SK-N-SH (cell line): Measurements from ENCODE around the gene FAM83E. TPM values are rescaled to one million over a fixed set of nuclear protein-coding genes. Genes with fewer than 3 reads are reported as not detected.

Experiments used
- CTCF ChIA-PET: fragments of 300-600, 350-600 bp; formaldehyde crosslinking; extraction: SDS; loops from one replicate; lab custom pipeline; 2021; lab: Yijun Ruan, JAX
- POLR2A ChIA-PET: fragments of 350-600 bp; sonication (Branson Sonifier 250); formaldehyde crosslinking; extraction: SDS; loops from one replicate; lab custom pipeline; 2020; ENCODE audit warnings: antibody characterized with exemption, inconsistent platforms; lab: Yijun Ruan, JAX
- DNase-seq: peaks from one replicate; pipeline ENCODE4 v3.0.0; 2012
- H2AFZ ChIP-seq: fragments of 200-600 bp; sonication (generic); 2 replicates; pipeline ENCODE4 v1.8.1; 2016; ENCODE audit warnings: antibody characterized with exemption, mild to moderate bottlenecking, low read depth
- H3F3A ChIP-seq: fragments of 200-600 bp; sonication (generic); replicated peaks from 2 replicates; pipeline ENCODE3; 2016; ENCODE audit warnings: antibody characterized with exemption, mild to moderate bottlenecking; ENCODE audit not compliant: insufficient read depth
- H3K27ac ChIP-seq, 2 experiments: fragments of 200-500 bp in 1 of 2; fragments of 200-600 bp in 1 of 2; sonication (Bioruptor generic) in 1 of 2; sonication (generic), shearing (Covaris generic) in 1 of 2; 2 replicates each; pipeline versions ENCODE4 v1.5.1 to v1.6.1; 2014 to 2016; ENCODE audit warnings: low read depth in 2 of 2, inconsistent platforms in 1 of 2, low read length in 1 of 2, mild to moderate bottlenecking in 1 of 2, mixed read lengths in 1 of 2
- H3K27me3 ChIP-seq: fragments of 200-600 bp; sonication (generic), shearing (Covaris generic); 2 replicates; pipeline ENCODE4 v1.6.1; 2016; ENCODE audit warnings: mixed run types; ENCODE audit not compliant: insufficient read depth
- H3K36me3 ChIP-seq, 2 experiments: fragments of 200-500 bp in 1 of 2; fragments of 200-600 bp in 1 of 2; sonication (Bioruptor generic) in 1 of 2; sonication (generic) in 1 of 2; replicated peaks in 1 of 2; 2 replicates each; pipeline versions ENCODE3 to v1.5.1; 2014 to 2016; ENCODE audit warnings: low read length in 1 of 2, mild to moderate bottlenecking in 1 of 2; ENCODE audit not compliant: insufficient read depth in 2 of 2, control insufficient read depth in 1 of 2
- H3K4me1 ChIP-seq, 2 experiments: fragments of 200-500 bp in 1 of 2; fragments of 200-600 bp in 1 of 2; sonication (Bioruptor generic) in 1 of 2; sonication (generic), shearing (Covaris generic) in 1 of 2; 2 replicates each; pipeline versions ENCODE4 v1.5.1 to v1.6.1; 2014 to 2016; ENCODE audit warnings: low read depth in 1 of 2, low read length in 1 of 2, mixed run types in 1 of 2; ENCODE audit not compliant: insufficient read depth in 2 of 2, control insufficient read depth in 1 of 2
- H3K4me2 ChIP-seq: fragments of 200-600 bp; sonication (generic), shearing (Covaris generic); 2 replicates; pipeline ENCODE4 v1.6.1; 2017; ENCODE audit warnings: mixed run types
- H3K4me3 ChIP-seq, 2 experiments: fragments of 200-500 bp in 1 of 2; fragments of 200-600 bp in 1 of 2; sonication (Bioruptor generic) in 1 of 2; sonication (generic), shearing (Covaris generic) in 1 of 2; 2 replicates each; pipeline versions ENCODE4 v1.5.1 to v1.8.1; 2014 to 2016; ENCODE audit warnings: low read depth in 2 of 2, inconsistent platforms in 1 of 2, low read length in 1 of 2, mild to moderate bottlenecking in 1 of 2, mixed read lengths in 1 of 2, moderate library complexity in 1 of 2
- H3K79me2 ChIP-seq: fragments of 200-600 bp; sonication (generic); 2 replicates; pipeline ENCODE4 v1.8.1; 2017; ENCODE audit warnings: mild to moderate bottlenecking; ENCODE audit not compliant: insufficient read depth
- H3K9ac ChIP-seq: fragments of 200-600 bp; sonication (generic); 2 replicates; pipeline ENCODE4 v1.6.1; 2017; ENCODE audit warnings: mixed run types
- H3K9me2 ChIP-seq: fragments of 200-600 bp; sonication (generic); 2 replicates; pipeline ENCODE4 v1.6.1; 2017; ENCODE audit warnings: mixed run types
- H3K9me3 ChIP-seq: fragments of 200-600 bp; sonication (generic); 2 replicates; pipeline ENCODE4 v1.6.1; 2017; ENCODE audit warnings: mixed run types, mild to moderate bottlenecking, moderate library complexity
- H4K20me1 ChIP-seq: fragments of 200-600 bp; sonication (generic); 2 replicates; pipeline ENCODE4 v1.6.1; 2017; ENCODE audit warnings: mild to moderate bottlenecking, mixed run types; ENCODE audit not compliant: insufficient read depth
- EP300 ChIP-seq, 2 experiments: IDR thresholded peaks; 2 replicates each; pipeline versions ENCODE4 v1.4.0 to v1.6.1; 2012; ENCODE audit warnings: borderline replicate concordance in 1 of 2, low read depth in 1 of 2, low read length in 1 of 2
- IRF3 ChIP-seq: fragments of 150-350 bp; IDR thresholded peaks from 2 replicates; pipeline ENCODE4 v1.6.1; 2016; ENCODE audit warnings: mild to moderate bottlenecking, low read depth, low read length
- JUND ChIP-seq: IDR thresholded peaks from 2 replicates; pipeline ENCODE4 v1.4.0; 2012
- NFIC ChIP-seq: IDR thresholded peaks from 2 replicates; pipeline ENCODE4 v1.4.0; 2012; ENCODE audit warnings: borderline replicate concordance
- PBX3 ChIP-seq: IDR thresholded peaks from 2 replicates; pipeline ENCODE4; 2012
- RCOR1 ChIP-seq: fragments of 150-350 bp; IDR thresholded peaks from 2 replicates; pipeline ENCODE4 v1.6.1; 2017; ENCODE audit warnings: antibody characterized with exemption, low read length
- REST ChIP-seq: IDR thresholded peaks from 2 replicates; pipeline ENCODE4 v1.6.1; 2012; ENCODE audit warnings: mild to moderate bottlenecking, low read depth, low read length, moderate library complexity
- SIN3A ChIP-seq: IDR thresholded peaks from 2 replicates; pipeline ENCODE4 v1.6.1; 2012; ENCODE audit warnings: low read depth, mild to moderate bottlenecking, low read length, moderate library complexity, borderline replicate concordance
- TAF1 ChIP-seq: IDR thresholded peaks from 2 replicates; pipeline ENCODE4 v1.6.1; 2012; ENCODE audit warnings: low read depth, mild to moderate bottlenecking, low read length, moderate library complexity, borderline replicate concordance
- USF1 ChIP-seq: IDR thresholded peaks from 2 replicates; pipeline ENCODE4 v1.4.0; 2012; ENCODE audit warnings: low read depth, borderline replicate concordance
- WGBS: methylation state at CpG from one replicate; pipeline ENCODE4 v1.1.6; 2017; ENCODE audit warnings: low lambda C conversion rate; 5-methylcytosine and 5-hydroxymethylcytosine counted together
- polyA plus RNA-seq, 3 experiments: library from polyadenylated mRNA; depleted of rRNA; stranded (reverse); fragments of >200 nt; gene quantifications; 2 replicates each; pipeline ENCODE4 v1.2.3, GENCODE V29; 2012
- TF ChIP-seq, protein P1 (sequence below): IDR thresholded peaks from 2 replicates; pipeline ENCODE4 v1.4.0; 2012; ENCODE audit warnings: low read depth
- TF ChIP-seq, protein P2 (sequence below): fragments of 200-600 bp; sonication (generic); IDR thresholded peaks from 2 replicates; pipeline ENCODE4 v1.6.1; 2017; ENCODE audit warnings: antibody characterized with exemption, mild to moderate bottlenecking, moderate library complexity

The FAM83E gene
- polyA plus RNA-seq, 1 of the 3 experiments (the other 2 are of a cell fraction) = 0.44 TPM

DNA sequence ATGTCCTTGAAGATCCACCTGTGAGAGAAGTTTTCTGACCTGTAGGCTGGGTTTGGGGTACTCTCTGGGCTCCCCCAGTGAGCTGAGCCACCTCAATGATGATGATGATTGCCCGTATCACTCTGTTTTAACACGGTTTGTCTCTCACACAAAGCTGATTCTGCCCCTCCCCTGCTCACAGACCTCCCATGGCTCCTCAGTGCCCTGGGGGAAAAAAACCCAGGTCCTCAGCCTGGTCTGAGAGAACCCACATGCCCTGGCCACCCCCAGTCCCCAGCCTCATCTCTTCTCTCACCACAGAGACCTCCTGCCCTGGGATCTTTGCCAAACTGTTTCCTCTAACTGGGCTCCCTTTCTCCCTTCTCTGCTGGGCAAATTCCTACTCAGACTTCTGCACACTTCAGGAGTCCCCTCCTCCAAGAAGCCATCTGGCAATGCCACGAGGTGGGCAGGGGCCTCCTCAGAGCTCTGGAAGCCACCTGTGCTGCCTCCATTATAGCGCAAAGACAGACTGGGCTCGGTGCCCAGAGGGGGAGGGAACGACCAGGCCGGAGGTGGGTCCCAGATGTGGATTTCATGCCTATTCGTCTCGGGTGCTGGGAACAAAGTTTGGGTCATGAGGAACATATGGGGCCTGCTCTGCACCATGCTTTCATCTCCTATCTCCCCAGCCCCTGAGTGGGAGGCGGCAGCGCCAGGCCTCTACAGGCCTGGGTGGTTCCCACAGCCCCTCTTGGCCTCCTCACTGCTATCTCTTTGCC, 39.6 kb upstream of the FAM83E start (continued):
- TF ChIP-seq, protein P1, sequence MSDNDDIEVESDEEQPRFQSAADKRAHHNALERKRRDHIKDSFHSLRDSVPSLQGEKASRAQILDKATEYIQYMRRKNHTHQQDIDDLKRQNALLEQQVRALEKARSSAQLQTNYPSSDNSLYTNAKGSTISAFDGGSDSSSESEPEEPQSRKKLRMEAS = peak; percentile 46; the same call in 1 of the 2 replicates
- peak; percentile 32; the same call in 1 of the 2 replicates for TF ChIP-seq NFIC
- TF ChIP-seq, protein P2, sequence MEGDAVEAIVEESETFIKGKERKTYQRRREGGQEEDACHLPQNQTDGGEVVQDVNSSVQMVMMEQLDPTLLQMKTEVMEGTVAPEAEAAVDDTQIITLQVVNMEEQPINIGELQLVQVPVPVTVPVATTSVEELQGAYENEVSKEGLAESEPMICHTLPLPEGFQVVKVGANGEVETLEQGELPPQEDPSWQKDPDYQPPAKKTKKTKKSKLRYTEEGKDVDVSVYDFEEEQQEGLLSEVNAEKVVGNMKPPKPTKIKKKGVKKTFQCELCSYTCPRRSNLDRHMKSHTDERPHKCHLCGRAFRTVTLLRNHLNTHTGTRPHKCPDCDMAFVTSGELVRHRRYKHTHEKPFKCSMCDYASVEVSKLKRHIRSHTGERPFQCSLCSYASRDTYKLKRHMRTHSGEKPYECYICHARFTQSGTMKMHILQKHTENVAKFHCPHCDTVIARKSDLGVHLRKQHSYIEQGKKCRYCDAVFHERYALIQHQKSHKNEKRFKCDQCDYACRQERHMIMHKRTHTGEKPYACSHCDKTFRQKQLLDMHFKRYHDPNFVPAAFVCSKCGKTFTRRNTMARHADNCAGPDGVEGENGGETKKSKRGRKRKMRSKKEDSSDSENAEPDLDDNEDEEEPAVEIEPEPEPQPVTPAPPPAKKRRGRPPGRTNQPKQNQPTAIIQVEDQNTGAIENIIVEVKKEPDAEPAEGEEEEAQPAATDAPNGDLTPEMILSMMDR = no peak
- TF ChIP-seq USF1 = no peak
- TF ChIP-seq JUND = no peak

GRCh38 chr19:48651683-48652048, 36.8 kb upstream of the FAM83E start:
- Histone ChIP-seq H3K27ac (no peak overlapping the region), H2AFZ (no peak overlapping the region)

More at GRCh38 chr19:48651683-48652048, 36.8 kb upstream of the FAM83E start:
- no peak for DNase-seq
- CTCF ChIA-PET = interaction anchor here (0.6 kb wide), 1 partner anchor 65 kb away, joined by 3 read pairs; no protein-coding TSS in a partner anchor
- Histone ChIP-seq H4K20me1 (no peaks in the 10 kb centered on the region), H3K9ac (no peak overlapping the region), H3K4me1 (peaks cover 0 to 10% of the 10 kb centered on the region in 2 experiments; a peak in 1 of 4 replicates), H3K36me3 (no peaks in the 10 kb centered on the region), H3K4me2 (no peak overlapping the region), H3F3A (no peaks in the 10 kb centered on the region), H3K9me2 (no peaks in the 10 kb centered on the region), H3K4me3 (no peak overlapping the region), H3K79me2 (no peaks in the 10 kb centered on the region), H3K9me3 (no peaks in the 10 kb centered on the region), H3K27me3 (no peaks in the 10 kb centered on the region)
- POLR2A ChIA-PET = interaction anchor here (1.1 kb wide), 1 partner anchor 28 kb away, joined by 3 read pairs; no protein-coding TSS in a partner anchor
- 77% methylated on average over 5 of the region's 5 CpGs for WGBS
- TF ChIP-seq, protein P1 = no peak
- TF ChIP-seq PBX3 (no peak), SIN3A (no peak), IRF3 (no peak), REST (no peak), RCOR1 (no peak), EP300 (IDR thresholded peaks at IDR 0.05; ENCODE audit: borderline replicate concordance in 1 of 2, low read depth in 1 of 2, low read length in 1 of 2) (no peak), TAF1 (no peak)
